Lung (tissue), 12 donors: ENCODE measurements around the gene PRXL2B. TPM values are rescaled to one million over a fixed set of nuclear protein-coding genes. Genes with fewer than 3 reads are reported as not detected.

Source experiments
- ATAC-seq: fragments of 200-7000 bp; cut with Tn5 transposase; one replicate; pipeline ENCODE4 v1.9.1; 2020; ENCODE audit warnings: moderate number of reproducible peaks; ENCODE audit not compliant: insufficient read depth, low FRiP score
- DNase-seq, 3 donors: peaks; one replicate each; pipeline ENCODE4 v3.0.0-alpha.2; 2013 to 2017
- H3K27ac ChIP-seq, 2 donors: one replicate each; pipeline ENCODE4 v1.5.1; 2013; ENCODE audit warnings: mild to moderate bottlenecking in 2 of 2, moderate library complexity in 2 of 2, control low read depth in 1 of 2, inconsistent platforms in 1 of 2, low read depth in 1 of 2, low read length in 1 of 2
- H3K27me3 ChIP-seq, 3 donors: one replicate each; pipeline ENCODE4 v1.5.1; 2013; ENCODE audit warnings: low read length in 2 of 3; ENCODE audit not compliant: control insufficient read depth in 3 of 3, insufficient read depth in 3 of 3
- H3K36me3 ChIP-seq, 4 donors: one replicate each; pipeline ENCODE4 v1.5.1; 2013; ENCODE audit warnings: low read length in 4 of 4, mild to moderate bottlenecking in 1 of 4, moderate library complexity in 1 of 4; ENCODE audit not compliant: control insufficient read depth in 4 of 4, insufficient read depth in 4 of 4
- H3K4me1 ChIP-seq, 5 donors: one replicate each; pipeline ENCODE4 v1.5.1; 2013; ENCODE audit warnings: low read length in 5 of 5, mild to moderate bottlenecking in 2 of 5, moderate library complexity in 1 of 5; ENCODE audit not compliant: control insufficient read depth in 5 of 5, insufficient read depth in 5 of 5
- H3K4me3 ChIP-seq: one replicate; pipeline ENCODE4 v1.5.1; 2013; ENCODE audit warnings: mild to moderate bottlenecking, control low read depth, moderate library complexity
- H3K9ac ChIP-seq, 2 donors: one replicate each; pipeline ENCODE4 v1.5.1; 2013; ENCODE audit warnings: low read length in 2 of 2, control low read depth in 1 of 2; ENCODE audit not compliant: insufficient read depth in 1 of 2
- H3K9me3 ChIP-seq, 4 donors: one replicate each; pipeline ENCODE4 v1.5.1; 2013; ENCODE audit warnings: low read length in 3 of 4, mild to moderate bottlenecking in 1 of 4, moderate library complexity in 1 of 4; ENCODE audit not compliant: control insufficient read depth in 4 of 4, insufficient read depth in 3 of 4
- CTCF ChIP-seq: IDR thresholded peaks from 2 replicates; pipeline ENCODE4 v1.5.1; 2012; ENCODE audit warnings: mild to moderate bottlenecking; ENCODE audit errors: control extremely low read depth, extremely low read depth
- WGBS, 2 donors: extraction: QIAGEN DNeasy Blood & Tissue Kit; methylation state at CpG; one replicate each; pipeline ENCODE4 v1.1.7; 2013; 5-methylcytosine and 5-hydroxymethylcytosine counted together
- polyA plus RNA-seq, 2 donors: library from polyadenylated mRNA; stranded (reverse); fragments of 200-250 nt; gene quantifications; one replicate each; pipeline ENCODE4 v1.2.1, GENCODE V29; 2013
- total RNA-seq, 2 donors: library from RNA; depleted of rRNA in 1 of 2; stranded (reverse); fragments of >200 nt in 1 of 2; gene quantifications; one replicate each; pipeline ENCODE4 v1.2.1, GENCODE V29; 2014 to 2021
- donor health status: control.
- donor health status: control.
- donor health status: Bipolar disorder and iron deficiency.
- donor health status: healthy.
- donor health status: DM: yes; HTN: yes; CAD: no.

The PRXL2B gene
- total and polyA plus RNA-seq, 4 donors, result 17.8 to 39.8 (median 27.0) TPM

- ATAC-seq (no peak), DNase-seq (no peak)
- WGBS, 2 donors, result 8 to 12% methylated on average over 33 to 46 of the region's 46 CpGs
- no peak overlapping the region for H3K4me3 ChIP-seq
- peaks cover 0 to 16% (median under 1%) of the 10 kb centered on the region in 4 donors for H3K9me3 ChIP-seq
- H3K4me1 ChIP-seq, result peaks cover 0 to 7% (median 4%) of the 10 kb centered on the region in 5 donors
- H3K9ac ChIP-seq, result no peak overlapping the region
- H3K27me3 ChIP-seq, result peaks cover 3 to 53% (median 39%) of the 10 kb centered on the region in 3 donors
- H3K36me3 ChIP-seq, result no peaks in the 10 kb centered on the region
- TF ChIP-seq CTCF, result no peak
- H3K27ac ChIP-seq, result no peak overlapping the region
These were observed 41.8 kb downstream of the PRXL2B start for GRCh38 chr1:2628191-2628932.

GRCh38 chr1:2628933-2629626 is 42.5 kb downstream of the PRXL2B start:
- H3K27me3 ChIP-seq, result peaks cover 3 to 48% (median 39%) of the 10 kb centered on the region in 3 donors
- DNase-seq (no peak), ATAC-seq (no peak)
- H3K9me3 ChIP-seq, result peaks cover 0 to 16% (median under 1%) of the 10 kb centered on the region in 4 donors
- H3K27ac ChIP-seq, result no peak overlapping the region
- peaks cover 0 to 13% (median 4%) of the 10 kb centered on the region in 5 donors for H3K4me1 ChIP-seq
- no peak overlapping the region for H3K9ac ChIP-seq
- WGBS, 2 donors, result 3 to 4% methylated on average over 56 to 64 of the region's 64 CpGs
- no peak overlapping the region for H3K4me3 ChIP-seq
- H3K36me3 ChIP-seq, result no peaks in the 10 kb centered on the region
- no peak for TF ChIP-seq CTCF

GRCh38 chr1:2629627-2630497 is 43.3 kb downstream of the PRXL2B start:
- TF ChIP-seq CTCF, result no peak
- Histone ChIP-seq H3K4me1 (peaks cover 0 to 13% (median 4%) of the 10 kb centered on the region in 5 donors), H3K4me3 (no peak overlapping the region), H3K9ac (no peak overlapping the region), H3K27me3 (peaks cover 3 to 45% (median 39%) of the 10 kb centered on the region in 3 donors), H3K36me3 (no peaks in the 10 kb centered on the region), H3K9me3 (peaks cover 0 to 15% (median under 1%) of the 10 kb centered on the region in 4 donors), H3K27ac (no peak overlapping the region)
- ATAC-seq, result no peak
- 85 to 88% methylated on average over 23 of the region's 23 CpGs for WGBS, 2 donors
- DNase-seq, result no peak
